Posterior cingulate gyrus (tissue), 11 donors: ENCODE results near the gene KAZN.

ENCODE experiments used
- DNase-seq, 10 donors: peaks; one replicate each; pipeline versions ENCODE4 v3.0.0 to v3.0.0-alpha.2; 2020 to 2021; ENCODE audit warnings: mixed read lengths in 3 of 10
- intact Hi-C: fragments of 100-400 bp; cut with DNase I; formaldehyde crosslinking; loops from one replicate; pipeline ENCODE4 v1.15.1; 2023

Gene KAZN

GRCh38 chr1:14698314-14698713 lies 99.8 kb downstream of the KAZN start:
- DNase-seq: no peak

GRCh38 chr1:14699620-14700019 lies 101.1 kb downstream of the KAZN start:
- no peak for DNase-seq
- intact Hi-C loops: no loop called here

More at GRCh38 chr1:14698314-14698713, 99.8 kb downstream of the KAZN start:
- intact Hi-C loops: no loop called here

GRCh38 chr1:14704846-14705245 lies 106.4 kb downstream of the KAZN start:
- DNase-seq: no peak
- intact Hi-C loops: no loop called here

DNA sequence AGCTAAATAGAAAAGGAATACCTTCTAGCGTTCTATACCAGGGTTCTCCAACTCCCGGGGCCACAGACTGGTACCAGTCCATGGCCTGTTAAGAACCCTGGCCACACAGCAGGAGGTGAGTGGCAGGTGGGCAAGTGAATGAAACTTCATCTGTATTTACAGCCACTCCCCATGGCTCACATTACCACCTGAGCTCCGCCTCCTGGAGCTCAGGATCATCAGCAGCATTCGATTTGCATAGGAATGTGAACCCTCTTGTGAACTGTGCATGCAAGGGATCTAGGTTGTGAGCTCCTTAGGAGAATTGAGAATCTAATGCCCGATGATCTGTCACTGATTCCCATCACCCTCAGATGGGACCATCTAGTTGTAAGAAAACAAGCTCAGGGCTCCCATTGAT lies 107.3 kb downstream of the KAZN start:
- no peak for DNase-seq
- intact Hi-C loops: no loop called here

DNA sequence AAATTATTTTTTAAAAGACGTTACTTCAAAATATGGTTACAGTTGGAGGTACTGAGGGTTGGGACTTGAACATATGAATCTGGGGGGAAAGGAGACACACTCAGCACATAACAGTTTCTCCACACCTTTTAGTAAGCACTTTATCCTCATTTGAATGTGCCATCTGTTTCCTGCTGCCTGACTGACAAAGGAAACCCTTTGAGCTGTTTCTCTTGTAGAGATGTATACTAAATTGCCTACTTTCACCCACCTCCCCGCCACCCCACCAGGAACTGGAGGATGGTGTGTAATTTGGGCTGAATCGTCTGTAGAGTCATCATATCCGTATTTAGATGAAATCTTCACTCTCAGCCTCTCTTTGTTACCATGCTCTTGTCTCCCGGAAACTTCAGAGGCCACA lies 108.1 kb downstream of the KAZN start:
- intact Hi-C loops: no loop called here
- peak in 1 of 10 donors; percentile 29 for DNase-seq

- no peak for DNase-seq
- intact Hi-C loops: no loop called here
Measured at GRCh38 chr1:14707531-14708445, 109.3 kb downstream of the KAZN start.

DNA sequence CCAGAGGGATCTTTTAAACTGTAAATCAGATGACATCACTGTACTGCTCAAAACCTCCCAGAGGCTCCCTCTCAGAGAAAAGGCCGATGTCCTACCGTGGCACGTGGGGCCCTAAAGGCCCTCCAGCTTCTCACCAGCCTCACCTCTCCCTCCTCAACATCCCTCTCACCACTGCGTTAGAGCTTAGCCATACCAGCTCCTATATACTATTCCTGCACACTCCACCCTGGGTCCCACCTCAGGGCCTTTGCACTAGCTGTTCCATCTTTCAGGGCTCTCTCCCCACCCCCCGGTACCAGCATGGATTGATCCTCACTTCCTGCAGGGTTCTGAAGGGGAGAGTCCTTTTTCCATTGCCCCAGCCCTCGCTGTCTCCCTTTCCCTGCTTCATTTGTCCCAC lies 111.8 kb downstream of the KAZN start:
- intact Hi-C loops: no loop called here
- no peak for DNase-seq

GRCh38 chr1:14712136-14712535 lies 113.7 kb downstream of the KAZN start:
- intact Hi-C loops: no loop called here
- no peak for DNase-seq

DNA sequence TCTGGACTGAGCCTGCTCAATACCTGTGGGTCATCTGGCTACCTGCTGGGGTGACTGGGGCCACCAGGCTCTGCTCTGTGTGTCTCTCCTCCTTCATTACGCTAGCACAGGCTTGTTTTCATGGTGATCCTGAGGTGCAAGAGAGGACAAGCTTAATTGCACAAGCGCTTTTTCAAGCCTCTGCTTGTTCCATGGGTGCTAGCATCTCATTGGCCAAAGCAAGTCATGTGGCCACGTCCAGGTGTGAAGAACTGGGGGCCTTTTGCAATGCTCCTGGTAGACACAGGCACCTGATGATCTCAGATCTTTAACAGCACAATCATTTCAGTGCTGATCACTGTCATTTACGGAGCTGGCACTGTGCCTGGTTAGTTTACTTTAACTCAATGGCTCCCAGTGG lies 114.6 kb downstream of the KAZN start:
- intact Hi-C loops: no loop called here
- DNase-seq: no peak

DNA sequence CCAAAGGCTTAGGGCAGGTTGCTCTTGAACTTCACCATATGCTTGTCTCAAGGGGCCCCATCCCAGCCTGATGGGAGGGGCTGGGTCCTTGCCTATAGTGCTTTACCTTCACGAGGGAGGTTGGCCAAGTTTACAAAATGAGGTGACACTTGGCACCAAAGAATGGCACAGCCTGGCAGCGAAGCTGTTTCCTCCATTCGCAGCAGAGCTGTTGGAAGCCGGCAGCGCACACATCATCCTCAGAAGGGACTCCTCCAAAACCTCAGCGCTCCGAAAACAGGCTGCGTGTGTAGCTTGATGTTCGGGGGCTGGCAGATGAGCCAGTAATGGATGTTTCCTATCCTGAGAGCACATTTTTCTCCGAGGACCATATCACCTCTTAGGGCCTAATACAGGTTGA lies 116.8 kb downstream of the KAZN start:
- intact Hi-C loops: no loop called here

DNA sequence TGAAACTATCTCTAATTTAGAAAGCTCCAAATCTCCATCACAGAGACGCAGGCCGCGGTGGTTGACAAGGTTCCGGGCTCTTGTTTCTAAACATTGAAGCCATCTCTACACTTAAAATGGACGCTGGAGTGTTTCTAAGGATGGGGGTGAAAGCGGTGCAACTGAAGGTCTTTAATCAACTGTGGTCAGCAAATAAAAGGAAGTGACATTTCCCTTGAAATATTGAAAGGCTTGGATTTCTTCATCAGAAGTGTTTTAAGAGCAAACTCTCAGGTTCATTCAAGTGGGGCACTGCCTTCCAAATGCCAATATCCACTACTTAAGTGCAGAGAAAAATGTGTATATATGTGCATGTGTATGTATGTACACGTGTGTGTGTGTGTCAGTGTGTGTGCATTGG lies 117.3 kb downstream of the KAZN start:
- no peak for DNase-seq
- intact Hi-C loops: no loop called here

More for the DNA sequence above, 116.8 kb downstream of the KAZN start:
- DNase-seq: no peak

GRCh38 chr1:14716474-14716873 lies 118.0 kb downstream of the KAZN start:
- no peak for DNase-seq
- intact Hi-C loops: no loop called here

GRCh38 chr1:14718476-14718875 lies 120.0 kb downstream of the KAZN start:
- no peak for DNase-seq
- intact Hi-C loops: no loop called here

GRCh38 chr1:14723401-14723800 lies 124.9 kb downstream of the KAZN start:
- DNase-seq: no peak
- intact Hi-C loops: no loop called here

- peak in 1 of 10 donors; percentile 18 for DNase-seq
- intact Hi-C loops: no loop called here
Measured at GRCh38 chr1:14724246-14724645, 125.8 kb downstream of the KAZN start.

DNA sequence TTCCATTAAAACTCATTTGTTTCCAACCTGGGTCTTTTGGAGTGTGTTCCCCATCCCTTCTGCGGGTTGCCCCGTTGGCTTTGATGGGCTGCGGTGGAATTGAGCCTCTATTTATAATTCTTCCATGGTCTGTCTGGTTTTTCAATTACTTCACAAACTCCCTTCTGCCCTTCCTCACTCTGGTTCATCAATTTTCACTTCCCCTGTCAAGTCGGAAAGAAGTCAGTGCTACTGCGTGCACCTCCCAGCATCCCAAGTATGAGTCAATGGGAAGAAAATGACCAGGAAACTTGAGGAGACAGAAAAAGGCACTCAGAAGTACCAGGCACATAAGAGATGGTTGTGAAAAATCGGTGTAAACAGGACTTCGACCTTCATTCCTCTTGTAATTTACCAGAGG lies 126.2 kb downstream of the KAZN start:
- DNase-seq: no peak
- intact Hi-C loops: no loop called here

GRCh38 chr1:14725238-14725637 lies 126.8 kb downstream of the KAZN start:
- intact Hi-C loops: no loop called here
- DNase-seq: peak in 1 of 10 donors; percentile 10

DNA sequence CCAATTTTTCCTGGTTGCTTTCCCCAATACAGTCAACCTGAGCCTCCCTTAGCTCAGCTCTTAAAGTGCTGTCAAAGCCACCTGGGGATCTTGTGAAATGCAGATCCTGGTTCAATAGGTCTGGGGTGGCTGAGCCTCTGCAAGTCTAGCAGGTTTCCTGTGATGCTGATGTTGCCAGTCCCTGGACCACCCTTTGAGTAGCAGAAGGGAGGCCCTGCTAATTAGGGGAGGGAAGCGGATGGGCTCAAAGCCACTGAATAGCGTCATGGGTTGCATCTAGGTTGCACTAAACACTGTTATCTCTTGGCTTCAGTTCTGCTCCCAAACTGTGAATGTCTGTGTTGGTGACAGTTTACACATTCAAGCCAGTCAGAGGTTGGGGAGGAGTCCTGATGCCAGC lies 127.2 kb downstream of the KAZN start:
- intact Hi-C loops: no loop called here
- DNase-seq: no peak

GRCh38 chr1:14726606-14727005 lies 128.1 kb downstream of the KAZN start:
- intact Hi-C loops: no loop called here
- DNase-seq: no peak

DNA sequence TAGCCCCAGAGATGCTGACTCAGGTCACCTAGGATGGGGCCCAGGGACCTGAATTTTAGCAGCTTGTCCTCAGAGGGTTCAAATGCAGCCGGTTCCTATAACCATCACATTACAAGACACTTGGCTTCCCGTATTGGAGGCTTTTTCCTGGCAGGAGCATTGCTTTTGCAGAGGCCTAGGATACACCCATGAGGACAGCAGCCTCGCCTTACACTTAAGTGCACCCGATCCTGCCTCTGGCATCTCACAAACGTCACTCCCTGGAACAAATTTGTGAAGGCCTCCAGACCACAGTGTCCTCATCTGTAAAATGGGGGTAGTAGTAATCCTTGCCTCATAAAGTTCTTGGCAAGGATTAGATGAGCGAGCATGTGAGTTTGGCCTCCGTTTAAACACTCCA lies 130.0 kb downstream of the KAZN start:
- no peak for DNase-seq
- intact Hi-C loops: no loop called here

GRCh38 chr1:14732728-14733047 lies 134.2 kb downstream of the KAZN start:
- intact Hi-C loops: no loop called here
- no peak for DNase-seq

- intact Hi-C loops: no loop called here
Measured at GRCh38 chr1:14733048-14733778, 134.7 kb downstream of the KAZN start.

More at GRCh38 chr1:14733048-14733778, 134.7 kb downstream of the KAZN start:
- no peak for DNase-seq
